GOT3 (cell line): ENCODE measurements around the gene SALL1.

Experiments
- DNase-seq: peaks from one replicate; lab custom pipeline; 2025; ENCODE audit warnings: mixed read lengths; lab: John Stamatoyannopoulos, UW

SALL1 gene

DNA sequence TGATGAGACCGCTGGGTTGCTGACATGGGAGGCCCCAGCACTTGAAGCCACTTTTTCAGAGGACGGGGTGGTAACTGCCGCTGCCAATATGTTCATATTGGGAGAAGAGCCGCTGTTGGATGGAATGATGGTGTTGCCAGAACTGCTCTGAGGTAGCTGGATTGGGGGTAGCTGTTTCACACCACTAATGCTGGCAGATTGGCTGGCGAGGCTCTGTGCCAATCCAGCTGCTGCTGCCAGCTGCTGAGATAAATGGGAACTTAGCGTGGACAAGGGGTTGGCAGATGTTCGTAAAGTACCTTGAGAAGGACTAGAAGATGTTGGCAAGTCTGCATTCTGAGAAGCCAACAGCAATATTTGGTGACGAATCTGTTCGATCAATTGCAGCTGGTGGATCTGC lies 10.0 kb downstream of the SALL1 start:
- DNase-seq, result no peak

DNA sequence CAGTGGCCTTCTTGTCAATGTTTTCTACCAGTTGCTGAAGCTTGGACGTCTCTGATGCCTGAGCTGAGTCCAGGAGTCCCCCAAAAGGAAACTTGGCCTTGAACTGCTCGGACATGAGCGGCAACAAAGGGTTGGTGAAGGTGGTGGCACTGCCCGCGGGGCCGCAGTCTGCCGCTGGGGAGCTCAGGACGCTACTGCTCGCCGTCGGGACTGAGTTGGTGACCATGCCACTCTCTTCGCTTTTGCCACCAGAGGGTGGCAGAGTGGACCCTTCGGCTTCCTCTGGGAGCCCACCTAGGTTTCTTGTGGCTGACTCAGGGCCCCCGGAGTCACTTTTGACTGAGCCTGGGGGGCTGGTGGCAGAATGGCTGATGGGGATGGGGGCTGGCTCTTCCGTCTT lies 11.0 kb downstream of the SALL1 start:
- DNase-seq, result no peak

DNA sequence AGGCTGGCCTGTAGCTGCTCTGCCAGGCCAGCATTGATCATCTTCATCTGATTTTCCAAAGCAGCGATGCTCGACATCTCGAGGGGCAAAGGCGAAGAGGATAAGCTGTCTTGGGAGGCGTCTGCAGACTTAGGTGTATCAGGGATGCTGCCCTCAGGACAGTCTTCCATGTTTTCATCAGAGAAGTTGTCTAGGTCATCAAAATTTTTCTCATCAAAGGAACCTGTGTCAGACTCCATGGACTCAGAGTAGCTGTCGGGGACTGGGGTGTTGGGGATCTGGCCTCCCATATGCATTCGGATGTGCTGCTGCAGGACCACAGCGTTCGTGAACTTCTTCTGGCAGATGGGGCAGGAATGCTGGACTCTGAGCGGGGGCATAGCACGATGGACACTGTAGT lies 11.5 kb downstream of the SALL1 start:
- no peak for DNase-seq

DNA sequence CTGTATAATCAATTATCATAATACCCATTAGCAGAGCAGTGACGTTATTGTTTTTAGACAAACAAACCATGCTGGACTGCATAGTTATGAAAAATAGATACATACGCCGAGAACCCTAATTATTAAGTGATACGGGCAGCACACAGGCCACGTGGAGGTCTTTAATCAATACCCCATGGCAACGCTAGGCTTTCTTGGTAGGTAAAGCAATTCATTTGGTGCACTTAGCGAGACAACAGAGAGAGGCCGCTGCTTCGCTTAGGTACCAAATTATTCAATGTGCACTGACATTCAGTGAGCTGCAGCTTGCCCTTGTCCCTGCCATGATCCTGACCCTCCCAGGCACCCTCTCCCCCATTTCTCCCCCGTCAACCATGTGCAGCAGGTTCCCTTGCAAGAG lies 12.9 kb downstream of the SALL1 start:
- no peak for DNase-seq

DNA sequence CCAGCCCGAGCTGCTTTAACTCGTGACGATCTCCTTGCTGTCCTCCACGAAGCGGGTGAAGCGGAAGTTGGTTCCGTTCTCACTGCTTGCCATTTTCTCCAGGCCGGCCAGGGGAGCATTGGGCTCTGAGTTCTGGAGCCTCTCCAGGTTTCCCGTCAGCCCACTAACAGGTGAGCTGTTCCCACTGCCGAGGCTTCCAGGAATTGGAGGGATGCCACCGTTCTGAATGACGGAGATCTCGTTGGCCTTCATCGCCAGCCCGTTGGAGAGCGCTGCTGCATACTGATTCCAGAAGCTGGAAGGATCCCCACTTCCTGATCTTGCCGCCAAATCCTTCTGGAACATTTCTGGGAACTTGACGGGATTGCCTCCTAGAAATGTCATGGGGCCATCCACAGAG lies 14.0 kb downstream of the SALL1 start:
- no peak for DNase-seq

DNA sequence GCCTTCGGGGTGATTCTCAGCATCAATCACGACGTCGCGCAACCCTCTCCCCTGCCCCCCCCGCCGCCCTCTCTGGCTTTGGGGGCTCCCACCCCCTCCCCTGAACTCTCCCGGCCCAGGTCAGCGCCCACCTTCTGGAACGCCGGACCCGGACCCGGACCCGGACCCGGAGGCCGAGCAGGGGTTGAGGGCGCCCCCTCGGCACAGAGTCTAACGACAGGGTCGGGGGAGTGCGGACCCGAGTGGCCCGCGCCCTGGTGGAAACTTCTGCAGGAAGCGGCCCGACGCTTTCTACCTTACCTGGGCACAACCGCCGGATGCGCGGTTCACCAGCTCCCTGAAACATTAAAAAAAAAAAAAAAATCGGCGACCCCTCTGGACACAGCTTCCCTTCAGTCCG lies 16.2 kb downstream of the SALL1 start:
- no peak for DNase-seq

DNA sequence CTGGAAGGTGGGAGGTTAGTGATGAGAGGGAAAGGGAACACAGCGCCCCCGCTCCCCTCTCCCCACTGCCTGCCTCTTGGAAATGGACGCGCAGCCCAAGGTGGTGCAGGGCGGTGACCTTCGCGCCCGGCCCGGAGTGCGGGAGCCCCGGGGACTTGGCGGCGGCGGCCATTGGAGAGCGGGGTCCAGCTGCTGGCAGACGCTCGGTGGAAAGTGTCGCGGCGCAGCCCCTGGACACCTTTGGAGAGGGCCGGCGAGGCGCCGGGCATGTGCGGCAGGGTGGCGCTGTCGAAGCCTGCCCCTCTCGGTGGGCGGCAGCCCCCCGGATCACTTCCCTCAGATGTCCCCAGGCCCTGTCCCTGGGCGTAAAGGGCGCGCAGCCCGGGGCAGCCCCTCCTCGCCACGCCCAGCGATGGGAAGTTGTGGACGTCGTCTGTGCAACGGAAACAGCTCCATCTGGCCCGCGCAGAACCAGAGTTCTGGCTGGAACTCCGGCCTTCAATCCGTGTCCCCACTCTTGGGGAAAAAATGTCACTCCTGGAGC lies 16.7 kb downstream of the SALL1 start:
- DNase-seq, result no peak

DNA sequence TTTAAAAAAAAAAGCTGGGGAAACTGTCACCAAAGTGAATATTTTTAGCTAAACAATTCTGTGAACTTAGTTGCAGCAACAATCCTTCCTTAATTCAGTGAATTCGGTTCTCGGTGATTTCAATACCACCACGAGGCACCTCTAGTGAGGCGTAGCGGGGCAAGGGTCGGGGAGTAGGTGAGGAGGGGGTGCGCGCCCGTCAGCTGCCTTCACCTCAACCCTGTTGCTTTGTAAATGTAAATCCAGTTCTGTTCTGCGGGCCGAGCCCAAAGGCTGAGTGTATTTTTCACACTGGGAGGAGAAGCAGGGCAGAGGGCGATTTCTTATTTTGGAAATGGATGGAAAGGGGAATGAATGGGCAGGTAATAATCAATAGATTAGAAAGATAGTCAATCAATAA lies 17.4 kb downstream of the SALL1 start:
- no peak for DNase-seq

DNA sequence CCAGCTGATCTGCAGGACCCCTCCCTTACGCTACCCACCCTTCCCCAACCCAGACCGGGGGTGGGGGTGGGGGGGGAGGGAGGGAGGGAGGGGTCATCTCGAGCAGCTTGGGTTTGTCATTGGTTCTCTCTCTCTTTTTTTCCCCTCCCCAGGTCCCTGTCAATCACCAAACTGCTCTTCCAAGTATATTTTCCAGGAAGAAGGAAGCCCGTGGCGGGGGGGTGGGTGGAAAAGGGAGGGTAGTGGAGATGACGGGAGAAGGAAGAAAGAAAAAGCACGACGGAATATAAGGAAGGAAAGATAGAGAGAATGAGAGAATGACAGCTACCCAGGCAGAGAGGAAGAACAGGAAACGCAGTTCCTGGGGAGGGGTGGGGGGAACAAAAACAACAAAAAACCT lies 17.9 kb downstream of the SALL1 start:
- no peak for DNase-seq

DNA sequence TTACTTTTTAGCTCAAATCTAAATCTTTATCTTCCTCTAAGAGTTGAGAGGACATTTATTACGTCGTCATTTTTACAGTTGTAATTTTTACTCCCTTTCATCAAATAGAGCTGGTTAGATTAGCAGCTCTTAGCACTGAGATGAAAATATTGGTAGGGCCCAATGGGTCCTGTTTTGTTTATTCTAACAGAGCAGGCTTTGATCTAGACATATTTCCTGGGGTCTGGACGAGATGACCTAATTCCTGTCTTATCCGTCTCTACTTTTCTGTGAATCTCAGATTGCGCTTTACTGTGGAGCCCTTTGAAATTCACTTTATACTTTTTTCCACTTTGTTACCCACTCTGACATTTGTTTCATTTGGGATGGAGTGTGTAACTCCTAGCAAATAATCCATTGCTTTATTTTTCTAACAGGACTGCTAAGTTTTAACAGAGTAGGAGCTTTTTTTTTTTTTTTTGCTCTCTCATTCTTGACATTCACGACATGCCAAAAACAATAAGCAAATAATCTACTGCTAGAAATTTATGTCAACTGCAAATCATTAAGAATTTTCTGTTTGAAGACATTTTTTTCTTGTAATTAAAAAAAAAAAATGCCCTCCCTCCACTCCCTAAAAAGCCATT lies 18.5 kb downstream of the SALL1 start:
- DNase-seq, result no peak

DNA sequence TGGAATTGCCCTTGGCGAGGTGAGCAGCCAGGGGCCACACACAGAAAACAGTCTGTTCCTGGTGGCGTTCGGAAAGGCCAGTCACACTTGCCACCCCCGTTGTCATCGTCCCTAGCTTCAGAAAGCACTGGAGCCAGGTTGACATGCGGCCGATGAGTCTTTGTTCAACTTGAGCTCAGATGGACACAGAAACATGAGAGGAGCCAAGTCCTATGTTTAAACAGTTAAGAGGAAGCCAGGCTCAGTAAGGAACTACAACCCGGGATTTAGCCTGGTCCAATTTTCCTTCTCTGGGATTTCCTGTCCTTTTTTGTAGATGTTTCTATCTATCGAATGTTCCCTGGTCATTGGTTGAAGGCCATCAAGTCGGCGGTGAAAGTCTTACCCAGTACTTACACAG lies 19.5 kb downstream of the SALL1 start:
- no peak for DNase-seq

DNA sequence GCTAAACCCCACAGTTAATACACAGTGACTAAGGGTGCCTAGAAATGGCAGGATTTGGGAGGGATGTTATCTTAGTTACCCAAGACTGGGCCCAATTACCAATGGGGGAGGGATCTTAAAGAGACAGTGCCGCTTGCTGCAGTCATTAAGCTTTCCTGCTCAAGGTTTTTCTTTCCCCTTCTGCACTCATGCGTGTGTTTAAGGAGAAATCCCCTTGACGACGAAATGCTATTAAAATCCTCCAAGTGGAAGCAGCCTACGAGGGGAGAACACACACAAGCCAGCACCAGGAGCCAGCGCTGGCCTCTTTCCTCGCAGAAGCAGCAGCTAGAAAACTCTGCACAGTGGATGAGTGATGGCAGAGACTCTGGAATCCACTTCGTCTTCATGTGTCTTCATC lies 22.0 kb downstream of the SALL1 start:
- no peak for DNase-seq

DNA sequence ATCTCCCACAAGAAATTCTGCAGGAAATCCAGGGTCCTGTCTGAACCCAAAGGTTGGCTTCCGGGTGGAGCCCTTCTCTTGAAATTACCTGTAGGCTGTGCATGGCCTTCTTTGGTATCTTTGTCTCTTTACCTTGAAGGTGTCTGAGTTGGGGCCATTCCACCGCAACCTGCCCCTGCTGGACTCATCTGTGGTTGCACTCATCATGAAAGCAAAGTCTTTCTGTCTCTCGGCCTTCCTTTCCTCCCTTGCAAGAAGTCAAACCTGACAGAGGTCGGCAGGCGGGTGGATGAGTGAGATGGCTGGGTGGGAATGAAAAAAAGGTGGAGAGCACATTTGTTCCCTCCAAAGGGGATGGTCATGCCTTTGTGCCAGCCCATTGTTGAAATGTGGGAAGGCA lies 25.1 kb downstream of the SALL1 start:
- no peak for DNase-seq

DNA sequence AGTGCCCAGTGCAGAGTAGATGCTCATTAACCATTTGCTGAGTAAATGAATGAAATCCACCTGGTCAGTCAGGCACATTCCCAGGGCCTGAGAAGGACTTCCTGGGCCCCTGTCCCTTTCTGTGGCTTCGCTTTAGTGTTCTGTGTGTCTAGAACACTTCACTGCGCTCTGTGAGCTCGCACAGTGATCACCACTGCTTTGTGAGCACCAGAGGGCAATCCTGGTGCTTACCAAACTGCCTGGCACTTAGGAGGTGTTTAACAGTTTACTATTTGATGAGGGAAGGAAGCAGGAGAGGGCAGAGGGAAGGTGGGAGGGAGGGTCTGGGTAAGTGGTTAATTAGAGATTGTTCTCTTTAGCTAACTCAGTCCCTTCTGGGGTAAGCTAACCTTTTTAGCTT lies 26.2 kb downstream of the SALL1 start:
- DNase-seq, result no peak

DNA sequence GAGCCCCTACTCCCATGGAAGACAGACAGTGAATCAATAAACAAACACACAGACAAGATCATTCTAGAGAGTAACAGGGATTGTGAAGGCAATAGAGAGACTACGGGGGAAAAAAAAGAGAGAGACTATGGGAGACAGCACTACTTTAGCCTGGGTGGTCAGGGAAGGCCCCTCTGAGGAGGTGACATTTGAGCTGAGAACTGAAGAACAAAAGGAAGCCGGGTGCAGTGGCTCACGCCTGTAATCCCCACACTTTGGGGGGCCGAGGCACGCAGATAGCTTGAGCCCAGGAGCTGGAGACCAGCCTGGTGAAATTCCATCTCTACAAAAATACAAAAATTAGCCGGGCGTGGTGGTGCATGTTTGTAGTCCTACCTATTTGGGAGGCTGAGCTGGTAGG lies 29.2 kb downstream of the SALL1 start:
- DNase-seq, result no peak

DNA sequence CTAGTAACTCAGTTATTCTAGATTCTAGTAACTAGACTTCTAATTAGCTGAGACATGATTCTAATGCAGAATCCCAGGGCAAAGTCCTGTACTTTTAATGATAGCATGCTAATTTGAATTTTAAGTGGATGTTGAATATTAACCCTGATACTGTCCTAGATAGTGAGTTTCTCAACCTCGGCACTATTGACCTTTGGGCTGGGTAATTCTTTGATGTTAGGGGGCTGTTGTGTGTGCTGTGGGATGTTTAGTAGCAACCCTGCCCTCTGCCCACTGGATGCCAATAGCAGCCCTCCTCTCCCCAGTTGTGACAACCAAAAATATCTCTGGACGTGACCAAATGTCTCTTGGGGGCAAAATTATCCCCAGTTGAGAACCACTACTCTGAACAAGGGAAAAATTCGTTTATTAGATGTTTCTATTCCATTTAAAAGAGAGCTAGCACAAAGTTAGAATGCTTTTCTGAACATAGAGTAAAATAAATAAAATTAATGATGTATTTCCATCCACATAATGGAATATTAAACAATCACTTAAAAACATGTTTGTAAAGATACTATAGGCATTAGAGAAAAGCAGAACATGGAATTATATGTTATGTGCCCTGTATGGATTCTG lies 30.2 kb downstream of the SALL1 start:
- DNase-seq, result no peak

DNA sequence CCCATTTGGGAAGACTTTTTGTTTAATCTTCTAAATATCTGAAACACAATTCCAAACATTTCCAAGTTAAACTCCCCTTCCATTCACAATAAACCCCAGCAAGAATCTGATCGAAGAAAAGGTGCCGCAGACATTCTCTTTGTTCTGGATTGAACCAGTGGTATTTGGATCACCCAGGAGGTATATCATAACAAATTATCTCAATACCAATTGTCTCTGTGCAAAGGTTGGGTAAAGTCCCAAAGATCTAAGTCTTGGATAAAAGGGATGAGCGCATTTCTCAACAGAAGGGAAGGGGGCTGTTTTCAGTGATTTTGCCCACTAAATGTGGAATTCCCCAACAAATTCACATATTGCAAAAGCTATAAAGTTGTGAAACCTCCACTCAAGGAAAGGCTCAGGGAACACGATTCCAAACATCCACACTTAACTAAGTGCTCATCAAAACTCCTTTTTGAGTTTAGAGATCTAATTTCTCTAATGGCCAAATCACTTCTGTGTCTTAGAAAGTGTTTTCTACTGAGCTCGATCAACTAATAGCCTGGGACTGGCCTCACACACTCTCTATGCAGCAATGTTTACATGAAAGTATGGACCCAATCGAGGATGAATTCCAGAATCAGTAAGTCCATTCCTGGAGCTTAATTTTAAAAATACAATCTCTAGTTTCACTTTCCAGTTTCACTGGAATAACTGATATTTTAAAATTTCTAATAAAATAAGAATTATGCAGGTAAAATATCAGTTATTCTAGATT lies 30.9 kb downstream of the SALL1 start:
- no peak for DNase-seq

DNA sequence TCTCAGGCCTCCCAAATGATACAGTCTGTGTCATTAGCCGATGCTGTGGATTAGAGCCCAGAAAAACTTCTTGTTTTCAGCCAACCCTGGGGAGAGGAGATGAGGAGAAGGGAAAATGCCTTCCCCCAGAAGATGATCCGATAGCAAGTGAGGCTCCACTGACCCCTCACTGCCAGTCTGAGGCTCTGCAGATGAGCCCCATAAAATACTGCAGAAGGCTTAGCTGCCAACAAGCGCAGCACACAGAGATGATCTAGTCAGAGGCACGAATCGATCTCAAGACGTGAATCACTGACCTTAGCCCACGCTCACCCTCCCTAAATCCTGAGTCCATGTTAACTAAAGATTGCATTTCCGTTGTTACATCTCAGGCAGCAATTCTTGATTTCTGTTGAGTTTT lies 31.5 kb downstream of the SALL1 start:
- DNase-seq, result no peak

DNA sequence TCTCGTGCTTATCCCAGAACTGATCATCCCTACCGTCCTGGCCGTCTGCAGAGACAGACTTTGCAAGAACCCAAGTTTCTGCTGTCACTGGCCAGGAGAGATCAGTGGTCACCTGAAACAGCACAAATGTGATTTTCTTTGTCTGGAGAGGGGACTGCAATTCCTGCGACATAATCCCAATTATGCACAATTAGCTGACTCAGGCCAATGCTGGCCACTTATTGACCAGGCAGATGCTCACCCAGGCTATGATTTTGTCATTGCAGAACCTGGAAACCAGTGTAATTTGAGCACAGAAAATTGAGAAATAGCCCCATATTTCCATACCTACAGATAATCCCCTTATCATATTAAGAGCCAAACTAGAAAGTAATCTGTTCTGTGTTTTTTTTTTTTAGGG lies 34.7 kb downstream of the SALL1 start:
- DNase-seq, result no peak

DNA sequence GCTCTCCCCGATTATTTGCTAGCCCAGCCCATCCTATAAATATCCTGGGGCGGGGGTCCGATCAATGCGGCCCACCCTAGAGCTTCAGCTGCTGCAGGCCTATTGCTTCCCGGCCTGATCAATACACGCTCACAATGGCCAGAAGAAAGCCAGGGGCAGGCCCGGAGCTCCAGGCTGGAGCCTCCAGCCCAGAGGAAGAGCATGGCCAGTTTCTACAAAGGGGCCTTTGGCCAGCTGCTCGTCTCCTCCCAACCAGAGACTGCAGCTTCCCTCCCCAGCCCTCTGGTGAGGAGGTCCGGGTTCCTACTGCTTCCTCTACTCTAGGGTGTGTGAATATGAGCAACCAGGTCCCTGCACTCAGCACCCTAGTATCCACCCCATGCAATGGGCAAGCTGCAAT lies 36.7 kb downstream of the SALL1 start:
- no peak for DNase-seq

DNA sequence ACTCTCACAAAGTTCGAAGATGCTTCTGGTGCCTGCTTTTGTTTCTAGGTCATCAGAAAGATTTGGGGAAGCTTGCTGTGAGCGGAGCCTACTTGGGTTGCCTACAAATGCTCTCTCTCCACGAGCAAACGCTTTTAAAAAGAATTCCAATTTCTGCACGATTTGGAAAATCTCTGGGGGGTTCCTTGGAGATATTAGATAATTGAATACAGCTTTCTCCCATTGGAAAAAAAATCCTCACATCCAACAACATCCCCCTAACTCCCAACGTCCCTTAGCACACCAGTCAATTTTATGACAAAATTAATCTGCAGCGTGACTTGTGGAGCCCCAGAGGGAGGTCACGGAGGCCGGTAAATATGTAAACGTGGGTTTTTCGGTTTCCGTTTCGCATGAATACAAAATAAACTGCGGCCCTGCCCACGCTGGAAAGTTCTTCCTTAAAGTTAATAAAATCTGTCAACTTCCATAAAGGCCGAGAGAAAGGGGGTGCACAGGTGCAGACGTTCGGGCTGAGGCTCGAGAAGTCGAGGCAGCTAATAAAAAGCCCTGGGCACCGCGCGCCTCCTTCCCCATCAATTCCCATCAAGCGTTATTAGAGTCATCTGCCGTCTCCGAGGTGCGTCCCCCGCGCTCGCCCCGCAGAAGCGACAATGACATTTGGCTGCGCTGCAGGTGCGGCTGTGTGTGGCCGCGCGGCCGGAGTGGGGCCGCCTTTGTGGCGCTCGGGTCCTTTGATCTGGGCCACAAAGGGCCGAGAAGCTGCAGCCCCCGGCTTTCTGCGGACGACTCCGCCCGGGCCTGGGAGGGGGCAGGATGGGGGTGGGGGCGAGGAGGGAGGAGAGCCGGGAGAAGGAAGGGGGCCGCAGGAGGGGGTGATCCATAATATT lies 37.6 kb downstream of the SALL1 start:
- no peak for DNase-seq

DNA sequence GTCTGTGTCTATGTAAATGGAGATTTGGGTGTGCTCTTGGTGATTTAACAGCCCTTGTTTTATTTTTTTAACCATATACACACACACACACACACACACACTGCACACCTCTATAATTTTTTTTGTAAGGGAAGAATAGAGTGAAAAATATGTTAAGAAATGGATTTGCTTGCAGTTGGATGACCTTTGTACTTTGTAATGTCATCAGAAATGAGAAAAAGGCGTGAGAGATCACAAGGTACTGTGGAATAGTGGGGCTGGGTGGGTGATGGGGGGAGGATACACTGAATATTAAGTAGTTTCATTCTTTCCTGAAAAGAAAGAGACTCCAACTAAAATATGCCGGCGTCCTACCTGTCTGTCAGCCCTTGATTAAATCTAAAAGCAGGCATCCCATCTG lies 38.7 kb downstream of the SALL1 start:
- DNase-seq, result no peak
